NK-92 (cell line): ENCODE results near the gene CNTFR.
"Not testable (repeated sequence)": the region's sequence is repeated elsewhere in the genome, so short reads cannot be mapped to it uniquely, and the experiment has no call there.

ENCODE experiments used
- DNase-seq: peaks from one replicate; lab custom pipeline; 2025; ENCODE audit not compliant: unreplicated experiment; lab: John Stamatoyannopoulos, UW

The CNTFR gene

GRCh38 chr9:34555500-34555899 is 34.0 kb downstream of the CNTFR start:
- DNase-seq, result no peak

GRCh38 chr9:34555002-34555348 is 34.5 kb downstream of the CNTFR start:
- no peak for DNase-seq

GRCh38 chr9:34554211-34555001 is 35.1 kb downstream of the CNTFR start:
- DNase-seq, result no peak

DNA sequence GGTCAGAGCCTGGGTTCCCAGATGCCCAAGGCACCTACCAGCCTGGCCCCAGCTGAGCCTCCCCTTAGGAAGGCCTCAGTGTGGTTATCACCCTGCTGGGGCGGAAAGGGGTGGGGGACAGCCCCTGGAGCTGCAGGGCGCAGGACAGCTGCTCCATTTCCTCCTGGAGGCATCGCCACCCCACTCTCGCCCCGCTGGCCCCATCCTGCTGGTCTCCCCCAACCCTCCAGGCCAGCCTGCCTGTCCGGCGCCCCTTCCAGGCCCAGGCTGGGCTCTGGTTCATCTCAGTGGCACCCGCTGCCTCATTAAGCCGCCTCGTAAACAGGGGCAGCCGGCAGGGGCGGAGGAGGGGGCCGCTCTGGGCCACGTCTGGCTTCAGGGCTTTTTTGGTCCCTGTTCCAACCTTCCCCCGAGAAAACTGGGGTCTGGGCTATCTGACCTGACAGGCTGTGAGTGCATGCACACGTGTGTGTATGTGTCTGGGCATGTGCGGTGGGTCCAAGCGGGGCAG is 36.0 kb downstream of the CNTFR start:
- DNase-seq, result no peak

DNA sequence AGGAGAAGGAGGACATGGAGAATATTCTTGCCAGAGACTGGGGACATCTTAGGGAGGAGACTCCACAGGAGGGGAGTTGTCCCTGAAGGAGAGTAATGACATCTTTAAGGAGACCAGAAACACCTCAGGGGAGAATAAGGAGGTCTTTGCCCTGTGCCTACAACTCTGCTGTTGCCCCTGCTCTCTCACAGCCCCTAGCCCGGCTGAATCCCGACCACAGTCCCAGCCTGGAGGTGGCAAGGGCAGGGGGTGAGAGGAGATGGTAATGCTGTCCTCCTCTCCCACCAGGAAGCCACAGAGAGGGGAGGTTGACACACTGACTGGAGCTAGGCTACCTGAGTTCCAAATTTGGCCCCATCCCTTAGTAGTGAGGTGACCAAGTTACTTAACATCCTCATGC is 36.5 kb downstream of the CNTFR start:
- DNase-seq, result no peak

DNA sequence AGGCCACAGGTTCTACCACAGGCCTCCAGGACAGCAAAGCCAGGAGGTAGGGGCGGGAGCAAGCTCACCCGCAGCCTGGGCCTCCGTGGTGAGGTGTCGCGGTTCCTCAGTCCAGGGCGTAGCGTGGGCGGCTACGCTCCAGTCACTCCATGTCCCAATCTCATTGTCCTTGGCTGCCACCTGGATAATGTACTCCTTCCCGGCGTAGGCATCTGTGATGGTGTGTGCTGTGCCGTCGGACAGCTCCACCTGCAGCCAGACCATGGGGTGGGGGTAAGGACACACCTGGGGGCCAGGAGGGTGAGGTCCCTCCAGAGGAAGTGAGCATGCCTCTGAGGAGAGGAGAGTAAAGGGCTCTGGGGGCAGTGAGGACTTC is 36.9 kb downstream of the CNTFR start:
- no peak for DNase-seq

GRCh38 chr9:34551751-34552605 is 37.5 kb downstream of the CNTFR start:
- DNase-seq, result no peak

DNA sequence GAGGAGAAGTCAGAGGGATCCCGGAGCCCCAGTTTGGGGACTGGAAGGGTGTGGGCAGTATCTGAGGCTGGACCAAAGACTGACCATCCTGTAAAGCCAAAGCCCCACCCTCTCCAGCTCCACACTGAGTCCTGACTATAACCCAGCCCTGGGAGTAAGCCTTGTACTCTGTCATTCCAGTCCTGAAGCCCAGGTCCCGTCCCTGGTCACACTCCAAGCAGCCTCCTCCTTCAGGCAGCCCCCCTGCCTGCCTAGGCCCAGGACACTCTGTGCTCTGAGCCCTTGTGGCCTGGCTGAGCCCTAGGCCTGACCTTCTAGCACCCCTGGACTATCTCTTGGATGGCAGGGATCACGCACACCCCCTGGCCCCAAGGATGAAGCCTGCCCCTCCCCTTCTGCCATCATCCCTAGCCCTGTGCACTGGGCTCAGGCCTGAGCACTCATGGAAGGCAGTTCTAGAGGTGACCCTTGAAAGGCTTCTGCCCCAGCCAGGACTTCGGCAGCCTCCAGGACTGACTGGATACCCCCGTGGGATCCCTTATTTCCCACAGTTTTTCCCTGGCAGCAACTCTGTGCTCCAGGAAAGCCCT is 38.7 kb downstream of the CNTFR start:
- no peak for DNase-seq

DNA sequence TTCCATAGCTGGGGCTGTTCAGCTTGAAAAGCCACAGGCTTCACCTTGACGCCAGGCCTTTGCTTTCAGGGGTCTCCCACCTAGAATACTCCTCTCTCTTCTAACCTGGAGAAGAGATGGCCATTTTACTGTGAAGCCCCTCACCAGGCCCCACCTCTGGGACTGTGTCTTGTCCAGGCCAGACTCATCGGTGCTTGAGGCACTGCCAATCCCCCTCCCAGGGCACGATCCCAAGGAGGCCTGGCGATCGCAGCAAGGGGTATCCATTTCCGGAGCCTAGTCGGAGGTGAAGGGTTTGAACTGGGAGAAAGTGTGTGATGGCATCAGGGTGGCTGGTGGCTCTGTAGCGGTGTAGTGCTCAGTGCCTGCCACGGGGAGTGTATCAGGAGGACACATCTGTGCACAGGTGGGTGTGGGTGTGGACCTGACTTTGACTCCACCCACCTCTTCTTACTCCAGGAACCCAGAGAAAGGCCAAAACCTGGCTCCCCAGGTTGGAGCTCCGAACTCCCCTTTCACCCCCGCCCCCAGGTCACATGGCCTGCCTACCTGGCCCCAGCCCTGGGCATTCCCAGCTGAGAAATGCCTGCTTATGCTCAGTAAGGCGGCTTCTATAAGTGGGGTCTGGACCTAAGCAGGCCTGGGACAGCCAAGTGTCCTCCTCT is 39.4 kb downstream of the CNTFR start:
- no peak for DNase-seq

DNA sequence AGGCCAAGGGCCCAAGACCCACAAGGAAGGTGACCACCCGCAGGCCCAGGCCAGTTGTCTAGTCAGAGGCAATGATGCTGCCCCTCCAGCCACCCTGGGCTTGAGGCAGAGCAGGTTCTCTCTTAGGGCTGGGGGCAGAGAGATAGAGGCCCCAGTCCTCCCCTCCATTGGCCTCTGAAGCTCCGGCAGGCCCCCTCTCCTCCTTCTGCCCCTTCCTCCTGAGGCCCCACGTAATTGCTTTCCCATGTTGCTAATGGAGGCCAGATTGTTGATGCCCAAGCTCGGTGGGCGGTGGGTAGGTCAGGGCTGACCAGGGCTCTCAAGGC is 40.2 kb downstream of the CNTFR start:
- no peak for DNase-seq

- no peak for DNase-seq
Measured at GRCh38 chr9:34547960-34548611, 41.4 kb downstream of the CNTFR start.

- no peak for DNase-seq
Measured at GRCh38 chr9:34546834-34547827, 42.4 kb downstream of the CNTFR start.

DNA sequence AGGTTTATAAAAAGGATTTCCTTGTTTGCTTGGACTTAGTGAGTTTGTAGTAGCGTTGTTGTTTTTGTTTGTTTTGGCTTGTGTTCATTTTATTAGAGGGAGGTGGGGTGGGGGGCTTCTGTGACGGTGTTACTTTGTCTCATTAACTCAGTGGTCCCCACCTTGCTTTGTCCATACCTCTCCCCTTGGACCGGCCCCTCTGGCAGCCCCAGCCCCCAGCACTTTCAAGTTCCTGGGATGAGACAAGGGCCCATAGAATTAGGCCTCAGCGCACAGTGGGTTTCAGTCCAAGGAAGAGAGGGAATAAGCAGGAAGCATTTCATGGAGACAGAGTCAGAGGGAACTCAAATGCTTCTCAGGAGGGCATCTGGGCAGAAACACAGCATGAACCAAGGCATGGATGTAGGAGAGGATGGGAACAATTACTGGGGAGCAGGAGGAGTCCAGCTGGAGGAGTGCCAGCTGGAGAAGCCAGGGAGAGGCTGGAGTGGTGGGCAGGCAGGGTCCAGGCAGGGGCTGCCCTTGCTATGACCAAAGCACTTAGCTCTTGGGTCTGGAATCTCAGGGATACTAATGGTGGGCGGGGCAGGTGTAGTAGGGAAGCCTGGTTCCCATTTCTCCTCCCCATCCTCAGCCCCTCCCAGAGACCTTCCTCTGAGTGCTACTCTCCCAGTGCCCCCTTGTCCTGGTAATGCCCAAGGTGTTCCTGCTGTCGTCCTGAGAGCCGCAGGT is 43.3 kb downstream of the CNTFR start:
- no peak for DNase-seq

- no peak for DNase-seq
Measured at GRCh38 chr9:34545497-34545896, 44.0 kb downstream of the CNTFR start.

GRCh38 chr9:34544035-34544434 is 45.5 kb downstream of the CNTFR start:
- no peak for DNase-seq

DNA sequence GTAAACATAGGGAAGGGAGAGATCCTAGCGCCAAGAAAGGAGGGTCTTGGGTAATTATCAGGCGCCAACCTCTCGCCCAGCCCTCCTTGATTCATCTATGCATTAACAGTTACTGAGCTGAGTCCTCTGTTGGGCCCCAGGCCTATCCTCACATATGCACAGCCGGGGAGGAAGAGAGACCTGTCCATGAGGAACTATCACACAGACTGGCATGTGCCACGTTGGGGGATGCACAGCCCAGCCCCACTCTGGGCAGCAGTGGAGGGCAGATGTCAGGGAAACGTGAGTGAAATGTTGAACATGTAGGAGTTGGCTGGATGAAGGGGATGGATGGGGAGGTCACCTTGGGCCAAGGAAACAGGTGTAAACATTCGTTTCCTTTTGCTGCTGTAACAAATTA is 48.0 kb downstream of the CNTFR start:
- DNase-seq, result no peak

- no peak for DNase-seq
Measured at GRCh38 chr9:34540827-34541226, 48.7 kb downstream of the CNTFR start.

DNA sequence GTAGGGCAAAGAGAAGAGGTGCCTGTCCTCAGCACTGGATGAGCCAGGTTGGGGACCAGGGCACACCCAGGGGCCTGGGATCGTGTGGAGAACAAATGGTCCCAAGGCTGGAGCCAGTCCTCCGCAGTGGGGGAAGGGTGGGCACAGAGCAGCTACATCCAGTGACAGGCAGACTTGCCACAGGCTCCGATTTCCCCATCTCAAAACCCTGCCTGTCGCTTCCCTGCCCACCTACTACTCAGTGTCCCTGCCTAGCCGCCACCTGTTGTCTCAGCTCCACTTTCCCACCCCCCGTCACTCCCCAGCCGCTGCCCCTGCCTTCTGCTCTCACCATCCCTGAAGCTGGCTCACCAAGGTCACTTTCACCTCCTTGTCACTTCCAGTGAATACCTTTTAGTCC is 52.8 kb downstream of the CNTFR start:
- no peak for DNase-seq

DNA sequence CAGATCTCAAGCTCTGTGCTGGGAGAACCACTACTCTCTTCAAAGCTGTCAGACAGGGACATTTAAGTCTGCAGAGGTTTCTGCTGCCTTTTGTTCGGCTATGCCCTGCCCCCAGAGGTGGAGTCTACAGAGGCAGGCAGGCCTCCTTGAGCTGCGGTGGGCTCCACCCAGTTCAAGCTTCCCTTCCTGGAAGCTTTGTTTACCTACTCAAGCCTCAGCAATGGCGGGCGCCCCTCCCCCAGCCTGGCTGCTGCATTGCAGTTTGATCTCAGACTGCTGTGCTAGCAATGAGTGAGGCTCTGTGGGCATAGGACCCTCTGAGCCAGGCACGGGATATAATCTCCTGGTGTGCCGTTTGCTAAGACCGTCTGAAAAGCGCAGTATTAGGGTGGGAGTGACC is 57.5 kb downstream of the CNTFR start:
- not testable (repeated sequence) for DNase-seq
